HepG2 (cell line): ENCODE data around the gene TACO1. TPM values are rescaled to one million over a fixed set of nuclear protein-coding genes. Genes with fewer than 3 reads are reported as not detected.

Source experiments
- ATAC-seq: fragments of 200-7000 bp; cut with Tn5 transposase; 3 replicates; pipeline ENCODE4 v1.9.1; 2020; ENCODE audit warnings: mild to moderate bottlenecking, moderate library complexity
- BruUV-seq: library from RNA; stranded (reverse); fragments of 400-500 nt; replicated peaks from 2 replicates; lab custom pipeline; 2021; lab: Mats Ljungman, UMichigan
- CTCF ChIA-PET: fragments of 300-600 bp; formaldehyde crosslinking; extraction: SDS; loops from one replicate; lab custom pipeline; 2021; ENCODE audit warnings: low total read pairs, inconsistent platforms, low intra/inter-chr PET ratio; lab: Yijun Ruan, JAX
- POLR2A ChIA-PET: fragments of 350-600 bp; sonication (Branson Sonifier 250); formaldehyde crosslinking; loops from one replicate; lab custom pipeline; 2020; ENCODE audit warnings: antibody characterized with exemption, inconsistent platforms; lab: Yijun Ruan, JAX
- DNase-seq: peaks from one replicate; pipeline ENCODE4 v3.0.0-alpha.2; 2015; ENCODE audit warnings: low spot score
- FAIRE-seq: peaks from 3 replicates; lab custom pipeline; 2011; peaks lifted over from hg19 to GRCh38; lab: Jason Lieb, UNC
- H2AFZ ChIP-seq: one replicate; pipeline ENCODE4 v1.6.1; 2011; ENCODE audit warnings: low read length, inconsistent platforms
- H3K27ac ChIP-seq: fragments of 300-600 bp; 3 replicates; pipeline ENCODE4 v1.8.0; 2011; ENCODE audit warnings: mixed run types, mild to moderate bottlenecking, mixed read lengths, low read length, inconsistent platforms; ENCODE audit not compliant: insufficient read depth; ENCODE audit errors: extremely low read length
- H3K27me3 ChIP-seq, 2 experiments: fragments of 200-600 bp in 1 of 2; 2 replicates in 1 of 2; 3 replicates in 1 of 2; pipeline versions ENCODE4 v1.6.0 to v1.8.0; 2011; ENCODE audit warnings: low read length in 2 of 2, mild to moderate bottlenecking in 2 of 2, moderate library complexity in 2 of 2, inconsistent platforms in 1 of 2; ENCODE audit not compliant: insufficient read depth in 2 of 2, control insufficient read depth in 1 of 2
- H3K36me3 ChIP-seq, 2 experiments: fragments of 200-600 bp in 1 of 2; replicated peaks in 1 of 2; 2 replicates in 1 of 2; 3 replicates in 1 of 2; pipeline versions ENCODE4 v1.5.1 to v1.8.0; 2011; ENCODE audit warnings: low read length in 2 of 2, inconsistent platforms in 1 of 2; ENCODE audit not compliant: insufficient read depth in 2 of 2, control insufficient read depth in 1 of 2
- H3K4me1 ChIP-seq: 2 replicates; pipeline ENCODE4 v1.5.1; 2012; ENCODE audit warnings: low read length, inconsistent platforms; ENCODE audit not compliant: insufficient read depth
- H3K4me2 ChIP-seq: 2 replicates; pipeline ENCODE4 v1.6.0; 2011; ENCODE audit warnings: low read depth, low read length, inconsistent platforms
- H3K4me3 ChIP-seq, 3 experiments: fragments of 200-600 bp in 1 of 3; sonication (generic), shearing (Covaris generic) in 1 of 3; replicated peaks in 1 of 3; 2 replicates each; pipeline ENCODE4 v1.5.1; 2011 to 2016; ENCODE audit warnings: low read length in 3 of 3, inconsistent platforms in 2 of 3, low read depth in 2 of 3, mild to moderate bottlenecking in 2 of 3, control low read depth in 1 of 3, mixed read lengths in 1 of 3; ENCODE audit not compliant: insufficient read depth in 1 of 3
- H3K79me2 ChIP-seq: one replicate; pipeline ENCODE4 v1.6.1; 2011; ENCODE audit warnings: low read length, inconsistent platforms; ENCODE audit not compliant: insufficient read depth
- H3K9ac ChIP-seq: 2 replicates; pipeline ENCODE4 v1.6.0; 2011; ENCODE audit warnings: mild to moderate bottlenecking, low read depth, low read length, inconsistent platforms; ENCODE audit not compliant: insufficient read depth
- H3K9me3 ChIP-seq: 2 replicates; pipeline ENCODE4 v1.5.1; 2012; ENCODE audit warnings: mild to moderate bottlenecking, low read length
- H4K20me1 ChIP-seq: 2 replicates; pipeline ENCODE4 v1.6.0; 2011; ENCODE audit warnings: inconsistent platforms, mild to moderate bottlenecking, low read length, moderate library complexity; ENCODE audit not compliant: insufficient read depth
- ELF3 ChIP-seq: IDR thresholded peaks from 2 replicates; pipeline ENCODE4 v1.6.1; 2016; ENCODE audit warnings: missing genetic modification reagents, missing compliant biosample characterization
- HOXA7 ChIP-seq: sonication (generic); formaldehyde crosslinking; IDR thresholded peaks from 2 replicates; pipeline ENCODE4 v1.8.1; 2022; ENCODE audit warnings: mild to moderate bottlenecking, missing genetic modification reagents, moderate library complexity
- IKZF1 ChIP-seq: fragments of 450-650 bp; IDR thresholded peaks from 2 replicates; pipeline ENCODE4 v1.7.1; 2016
- KLF16 ChIP-seq, 2 experiments: sonication (generic) in 1 of 2; formaldehyde crosslinking in 1 of 2; IDR thresholded peaks; 2 replicates each; pipeline versions ENCODE4 v1.6.1 to v1.8.0; 2016 to 2023; ENCODE audit warnings: missing genetic modification reagents in 2 of 2, missing compliant biosample characterization in 1 of 2
- POLR2G ChIP-seq: fragments of 200-400 bp; formaldehyde crosslinking; IDR thresholded peaks from 2 replicates; pipeline ENCODE4 v1.6.1; 2018; ENCODE audit warnings: mild to moderate bottlenecking, low read depth, low read length, moderate library complexity
- RAD21 ChIP-seq: fragments of 450-650 bp; formaldehyde crosslinking; IDR thresholded peaks from 2 replicates; pipeline ENCODE4 v1.5.0; 2020; ENCODE audit warnings: mild to moderate bottlenecking
- SSRP1 ChIP-seq: IDR thresholded peaks from 2 replicates; pipeline ENCODE4 v1.6.1; 2016; ENCODE audit warnings: control low read depth
- TCF12 ChIP-seq, 2 experiments: fragments of 450-650 bp in 1 of 2; sonication (generic) in 1 of 2; formaldehyde crosslinking in 1 of 2; IDR thresholded peaks; 2 replicates each; pipeline versions ENCODE4 v1.6.1 to v1.8.0; 2017 to 2022; ENCODE audit warnings: antibody characterized with exemption in 1 of 2, mild to moderate bottlenecking in 1 of 2, missing genetic modification reagents in 1 of 2, moderate library complexity in 1 of 2
- ZBTB38 ChIP-seq: sonication (generic); formaldehyde crosslinking; IDR thresholded peaks from 2 replicates; pipeline ENCODE4 v1.5.1; 2020; ENCODE audit warnings: mild to moderate bottlenecking, missing genetic modification reagents
- ZFP41 ChIP-seq: sonication (generic); formaldehyde crosslinking; IDR thresholded peaks from 2 replicates; pipeline ENCODE4 v1.4.0; 2020; ENCODE audit warnings: mild to moderate bottlenecking, missing genetic modification reagents, borderline replicate concordance
- ZMYM2 ChIP-seq: sonication (generic); formaldehyde crosslinking; IDR thresholded peaks from 2 replicates; pipeline ENCODE4 v1.8.0; 2022; ENCODE audit warnings: mild to moderate bottlenecking, missing genetic modification reagents
- ZNF543 ChIP-seq: sonication (generic); formaldehyde crosslinking; IDR thresholded peaks from 2 replicates; pipeline ENCODE4 v1.4.0; 2020; ENCODE audit warnings: mild to moderate bottlenecking, missing genetic modification reagents
- ZNF550 ChIP-seq: sonication (generic); formaldehyde crosslinking; IDR thresholded peaks from 2 replicates; pipeline ENCODE4 v1.4.0; 2020; ENCODE audit warnings: mild to moderate bottlenecking, missing genetic modification reagents, borderline replicate concordance
- WGBS: methylation state at CpG from one replicate; pipeline ENCODE4 v1.1.6; 2017; ENCODE audit warnings: low lambda C conversion rate; 5-methylcytosine and 5-hydroxymethylcytosine counted together
- in situ Hi-C: cut with HindIII; loops from 2 replicates; pipeline ENCODE4 v1.10.0; 2017; ENCODE audit warnings: low pct_unique_long_range_greater_than_20kb; ENCODE audit not compliant: extremely low pct_ligation_motif_present
- intact Hi-C: fragments of 100-400 bp; cut with micrococcal nuclease; formaldehyde crosslinking; loops from one replicate; pipeline ENCODE4 v1.10.0; 2022; ENCODE audit not compliant: unreplicated experiment
- polyA plus RNA-seq, 8 experiments: library from polyadenylated mRNA; depleted of rRNA in 3 of 8; stranded (reverse) in 7 of 8; unstranded in 1 of 8; fragments of >200 nt; fragmentation: Illumina TruSeq in 4 of 8; extraction: Trizol in 4 of 8; gene quantifications; 2 replicates each; pipeline versions ENCODE4 v1.2.1 to v1.2.3, GENCODE V29; 2011 to 2016; ENCODE audit warnings: low read depth in 4 of 8, missing spikeins in 1 of 8, mixed read lengths in 1 of 8; ENCODE audit not compliant: insufficient read depth in 1 of 8
- total RNA-seq, 5 experiments: library from RNA; depleted of rRNA; stranded (reverse); fragments of >200 nt; fragmentation: Illumina TruSeq; extraction: Trizol; gene quantifications; 2 replicates each; pipeline ENCODE4 v1.2.3, GENCODE V29; 2016; ENCODE audit warnings: low read depth in 1 of 5
- TF ChIP-seq, protein P1 (sequence below): sonication (generic); formaldehyde crosslinking; IDR thresholded peaks from 2 replicates; pipeline ENCODE4 v1.4.0; 2020; ENCODE audit warnings: missing genetic modification reagents, mild to moderate bottlenecking, borderline replicate concordance
- TF ChIP-seq, protein P2 (sequence below): sonication (generic); formaldehyde crosslinking; IDR thresholded peaks from 2 replicates; pipeline ENCODE4 v1.5.0; 2020; ENCODE audit warnings: mild to moderate bottlenecking, low read depth, missing genetic modification reagents, borderline replicate concordance
- TF ChIP-seq, protein P3 (sequence below): IDR thresholded peaks from 2 replicates; pipeline ENCODE4 v1.6.1; 2016; ENCODE audit warnings: missing compliant biosample characterization, missing genetic modification reagents, borderline replicate concordance
- TF ChIP-seq, protein P4 (sequence below): IDR thresholded peaks from 2 replicates; pipeline ENCODE4 v1.6.1; 2012; ENCODE audit warnings: low read depth, low read length, improper control_type of control experiment
- TF ChIP-seq, protein P5 (sequence below): sonication (generic); formaldehyde crosslinking; IDR thresholded peaks from 2 replicates; pipeline ENCODE4 v1.5.0; 2020; ENCODE audit warnings: mild to moderate bottlenecking, missing genetic modification reagents

Gene TACO1
- total and polyA plus RNA-seq, 2 of the 13 experiments (the other 11 are each of a cell fraction or from before 2014, with no cell fraction given): 34.7 to 53.6 TPM

DNA sequence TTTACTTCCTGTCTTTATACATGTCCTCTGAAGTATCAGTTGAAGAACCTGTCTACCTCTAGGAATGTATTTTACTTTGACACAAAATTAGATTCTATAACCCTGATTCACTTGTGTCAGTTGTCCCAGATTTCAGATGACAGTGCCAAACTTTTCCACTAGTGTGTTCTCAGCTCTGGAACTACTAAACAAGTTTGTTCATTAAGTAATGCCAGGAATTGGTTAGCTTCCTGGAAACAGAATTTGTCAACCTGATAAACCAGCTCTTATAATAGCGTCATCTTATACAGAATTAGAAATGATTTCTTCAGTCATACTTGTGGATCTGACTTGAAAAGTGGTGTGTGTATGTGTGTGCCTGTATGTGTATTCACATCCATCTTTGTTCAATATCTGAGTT lies 28.9 kb downstream of the TACO1 start:
- no peaks in the 10 kb centered on the region for H3K9me3 ChIP-seq
- no peak overlapping the region for H3K9ac ChIP-seq
- H3K4me2 ChIP-seq: no peak overlapping the region
- intact Hi-C loops: no loop called here
- no peaks in the 10 kb centered on the region for H3K27me3 ChIP-seq
- CTCF ChIA-PET: no interaction called here
- DNase-seq (no peak), ATAC-seq (no peak), FAIRE-seq (no peak)
- H3K4me3 ChIP-seq: no peak overlapping the region
- in situ Hi-C loops: no loop called here
- WGBS: 100% methylated on average over 1 of the region's 1 CpG
- peaks cover 27% of the 10 kb centered on the region for H3K4me1 ChIP-seq
- H2AFZ ChIP-seq: no peak overlapping the region
- H4K20me1 ChIP-seq: no peaks in the 10 kb centered on the region
- no TSS peak for BruUV-seq
- no peak overlapping the region for H3K27ac ChIP-seq
- H3K79me2 ChIP-seq: peaks cover 22% of the 10 kb centered on the region
- POLR2A ChIA-PET: no interaction called here
- H3K36me3 ChIP-seq: peaks cover 2 to 22% of the 10 kb centered on the region in 2 experiments; a peak in 4 of 5 replicates
- TF ChIP-seq, protein P1, sequence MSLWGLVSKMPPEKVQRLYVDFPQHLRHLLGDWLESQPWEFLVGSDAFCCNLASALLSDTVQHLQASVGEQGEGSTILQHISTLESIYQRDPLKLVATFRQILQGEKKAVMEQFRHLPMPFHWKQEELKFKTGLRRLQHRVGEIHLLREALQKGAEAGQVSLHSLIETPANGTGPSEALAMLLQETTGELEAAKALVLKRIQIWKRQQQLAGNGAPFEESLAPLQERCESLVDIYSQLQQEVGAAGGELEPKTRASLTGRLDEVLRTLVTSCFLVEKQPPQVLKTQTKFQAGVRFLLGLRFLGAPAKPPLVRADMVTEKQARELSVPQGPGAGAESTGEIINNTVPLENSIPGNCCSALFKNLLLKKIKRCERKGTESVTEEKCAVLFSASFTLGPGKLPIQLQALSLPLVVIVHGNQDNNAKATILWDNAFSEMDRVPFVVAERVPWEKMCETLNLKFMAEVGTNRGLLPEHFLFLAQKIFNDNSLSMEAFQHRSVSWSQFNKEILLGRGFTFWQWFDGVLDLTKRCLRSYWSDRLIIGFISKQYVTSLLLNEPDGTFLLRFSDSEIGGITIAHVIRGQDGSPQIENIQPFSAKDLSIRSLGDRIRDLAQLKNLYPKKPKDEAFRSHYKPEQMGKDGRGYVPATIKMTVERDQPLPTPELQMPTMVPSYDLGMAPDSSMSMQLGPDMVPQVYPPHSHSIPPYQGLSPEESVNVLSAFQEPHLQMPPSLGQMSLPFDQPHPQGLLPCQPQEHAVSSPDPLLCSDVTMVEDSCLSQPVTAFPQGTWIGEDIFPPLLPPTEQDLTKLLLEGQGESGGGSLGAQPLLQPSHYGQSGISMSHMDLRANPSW: no peak
- TF ChIP-seq POLR2G: no peak
- TF ChIP-seq HOXA7 (CRISPR knock-in tag): no peak
- TF ChIP-seq ZNF550 (CRISPR knock-in tag): no peak
- TF ChIP-seq, protein P2, sequence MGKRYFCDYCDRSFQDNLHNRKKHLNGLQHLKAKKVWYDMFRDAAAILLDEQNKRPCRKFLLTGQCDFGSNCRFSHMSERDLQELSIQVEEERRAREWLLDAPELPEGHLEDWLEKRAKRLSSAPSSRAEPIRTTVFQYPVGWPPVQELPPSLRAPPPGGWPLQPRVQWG: no peak
- TF ChIP-seq SSRP1 (CRISPR knock-in tag): no peak
- no peak for TF ChIP-seq ELF3
- TF ChIP-seq ZMYM2 (CRISPR knock-in tag): no peak
- TF ChIP-seq, protein P3, sequence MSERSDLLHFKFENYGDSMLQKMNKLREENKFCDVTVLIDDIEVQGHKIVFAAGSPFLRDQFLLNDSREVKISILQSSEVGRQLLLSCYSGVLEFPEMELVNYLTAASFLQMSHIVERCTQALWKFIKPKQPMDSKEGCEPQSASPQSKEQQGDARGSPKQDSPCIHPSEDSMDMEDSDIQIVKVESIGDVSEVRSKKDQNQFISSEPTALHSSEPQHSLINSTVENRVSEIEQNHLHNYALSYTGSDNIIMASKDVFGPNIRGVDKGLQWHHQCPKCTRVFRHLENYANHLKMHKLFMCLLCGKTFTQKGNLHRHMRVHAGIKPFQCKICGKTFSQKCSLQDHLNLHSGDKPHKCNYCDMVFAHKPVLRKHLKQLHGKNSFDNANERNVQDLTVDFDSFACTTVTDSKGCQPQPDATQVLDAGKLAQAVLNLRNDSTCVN (CRISPR knock-in tag): no peak
- TF ChIP-seq, protein P4, sequence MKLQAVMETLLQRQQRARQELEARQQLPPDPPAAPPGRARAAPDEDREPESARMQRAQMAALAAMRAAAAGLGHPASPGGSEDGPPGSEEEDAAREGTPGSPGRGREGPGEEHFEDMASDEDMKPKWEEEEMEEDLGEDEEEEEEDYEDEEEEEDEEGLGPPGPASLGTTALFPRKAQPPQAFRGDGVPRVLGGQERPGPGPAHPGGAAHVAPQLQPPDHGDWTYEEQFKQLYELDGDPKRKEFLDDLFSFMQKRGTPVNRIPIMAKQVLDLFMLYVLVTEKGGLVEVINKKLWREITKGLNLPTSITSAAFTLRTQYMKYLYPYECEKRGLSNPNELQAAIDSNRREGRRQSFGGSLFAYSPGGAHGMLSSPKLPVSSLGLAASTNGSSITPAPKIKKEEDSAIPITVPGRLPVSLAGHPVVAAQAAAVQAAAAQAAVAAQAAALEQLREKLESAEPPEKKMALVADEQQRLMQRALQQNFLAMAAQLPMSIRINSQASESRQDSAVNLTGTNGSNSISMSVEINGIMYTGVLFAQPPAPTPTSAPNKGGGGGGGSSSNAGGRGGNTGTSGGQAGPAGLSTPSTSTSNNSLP: no peak
- TF ChIP-seq ZBTB38 (CRISPR knock-in tag): no peak
- TF ChIP-seq ZFP41 (CRISPR knock-in tag): no peak
- no peak for TF ChIP-seq IKZF1
- no peak for TF ChIP-seq RAD21 (CRISPR knock-in tag)
- TF ChIP-seq TCF12 (IDR thresholded peaks at IDR 0.05): no peak
- TF ChIP-seq TCF12 (CRISPR knock-in tag; IDR thresholded peaks at IDR 0.05): no peak
- no peak for TF ChIP-seq ZNF543 (CRISPR knock-in tag)
- TF ChIP-seq, protein P5, sequence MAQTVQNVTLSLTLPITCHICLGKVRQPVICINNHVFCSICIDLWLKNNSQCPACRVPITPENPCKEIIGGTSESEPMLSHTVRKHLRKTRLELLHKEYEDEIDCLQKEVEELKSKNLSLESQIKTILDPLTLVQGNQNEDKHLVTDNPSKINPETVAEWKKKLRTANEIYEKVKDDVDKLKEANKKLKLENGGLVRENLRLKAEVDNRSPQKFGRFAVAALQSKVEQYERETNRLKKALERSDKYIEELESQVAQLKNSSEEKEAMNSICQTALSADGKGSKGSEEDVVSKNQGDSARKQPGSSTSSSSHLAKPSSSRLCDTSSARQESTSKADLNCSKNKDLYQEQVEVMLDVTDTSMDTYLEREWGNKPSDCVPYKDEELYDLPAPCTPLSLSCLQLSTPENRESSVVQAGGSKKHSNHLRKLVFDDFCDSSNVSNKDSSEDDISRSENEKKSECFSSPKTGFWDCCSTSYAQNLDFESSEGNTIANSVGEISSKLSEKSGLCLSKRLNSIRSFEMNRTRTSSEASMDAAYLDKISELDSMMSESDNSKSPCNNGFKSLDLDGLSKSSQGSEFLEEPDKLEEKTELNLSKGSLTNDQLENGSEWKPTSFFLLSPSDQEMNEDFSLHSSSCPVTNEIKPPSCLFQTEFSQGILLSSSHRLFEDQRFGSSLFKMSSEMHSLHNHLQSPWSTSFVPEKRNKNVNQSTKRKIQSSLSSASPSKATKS (CRISPR knock-in tag): no peak
- no peak for TF ChIP-seq KLF16 (CRISPR knock-in tag; IDR thresholded peaks at IDR 0.05)
